ENCODE measurements around the gene BBS1.

- TF ChIP-seq POLR2A (IDR thresholded peaks at IDR 0.05) (no peak), CTCF (IDR thresholded peaks at IDR 0.05) (no peak), POLR2AphosphoS5 (IDR thresholded peaks at IDR 0.05; ENCODE audit: insufficient read depth in 1 of 2, low read depth in 1 of 2) (no peak)
These were observed 51.5 kb downstream of the BBS1 start for GRCh38 chr11:66561975-66562248.

Data from vagina (tissue), 2 donors.